Endothelial cell of umbilical vein (primary cell): ENCODE results near the gene PCSK6. TPM values are rescaled to one million over a fixed set of nuclear protein-coding genes. Genes with fewer than 3 reads are reported as not detected.

Experiments used
- BruUV-seq: library from RNA; stranded (reverse); fragments of 400-500 nt; replicated peaks from 2 replicates; lab custom pipeline; 2021; lab: Mats Ljungman, UMichigan
- CTCF ChIA-PET: fragments of 300-600, 350-600 bp; sonication (Branson Sonifier 250); formaldehyde crosslinking; loops from one replicate; lab custom pipeline; 2021; ENCODE audit warnings: antibody characterized with exemption, inconsistent platforms; lab: Charles Lee
- POLR2A ChIA-PET: fragments of 300-600, 350-600 bp; sonication (Branson Sonifier 250); formaldehyde crosslinking; loops from one replicate; lab custom pipeline; 2021; ENCODE audit warnings: antibody characterized with exemption, inconsistent platforms; lab: Charles Lee
- DNase-seq: peaks from one replicate; pipeline ENCODE4 v3.0.0-alpha.2; 2011; ENCODE audit warnings: low read depth, low spot score
- FAIRE-seq: peaks from 2 replicates; lab custom pipeline; 2011; peaks lifted over from hg19 to GRCh38; lab: Jason Lieb, UNC
- H2AFZ ChIP-seq: 2 replicates; pipeline ENCODE4 v1.6.0; 2012; ENCODE audit warnings: low read depth, low read length, control low read depth, inconsistent platforms
- H3K27ac ChIP-seq: 2 replicates; pipeline ENCODE4 v1.5.1; 2011; ENCODE audit warnings: low read depth, mild to moderate bottlenecking, control low read depth, low read length, moderate library complexity; ENCODE audit not compliant: insufficient read depth
- H3K27me3 ChIP-seq, 2 experiments: 2 replicates each; pipeline versions ENCODE4 v1.6.0 to v1.6.1; 2011; ENCODE audit warnings: low read length in 2 of 2, mixed read lengths in 1 of 2; ENCODE audit not compliant: control insufficient read depth in 2 of 2, insufficient read depth in 2 of 2
- H3K36me3 ChIP-seq, 2 experiments: 2 replicates in 1 of 2; 3 replicates in 1 of 2; pipeline ENCODE4 v1.5.1; 2011; ENCODE audit warnings: low read length in 2 of 2, mild to moderate bottlenecking in 1 of 2, moderate library complexity in 1 of 2; ENCODE audit not compliant: control insufficient read depth in 2 of 2, insufficient read depth in 2 of 2; ENCODE audit errors: extremely low read depth in 1 of 2
- H3K4me1 ChIP-seq: 3 replicates; pipeline ENCODE4 v1.5.1; 2011; ENCODE audit warnings: mild to moderate bottlenecking, low read length; ENCODE audit not compliant: control insufficient read depth, insufficient read depth; ENCODE audit errors: extremely low read depth
- H3K4me2 ChIP-seq: 2 replicates; pipeline ENCODE4 v1.6.1; 2011; ENCODE audit warnings: low read length, control low read depth, mixed read lengths; ENCODE audit not compliant: insufficient read depth
- H3K4me3 ChIP-seq, 3 experiments: fragments of 200-600 bp in 1 of 3; sonication (generic), shearing (Covaris generic) in 1 of 3; replicated peaks in 1 of 3; 2 replicates each; pipeline ENCODE4 v1.5.1; 2011 to 2016; ENCODE audit warnings: control low read depth in 3 of 3, low read length in 3 of 3, mild to moderate bottlenecking in 2 of 3, inconsistent platforms in 1 of 3, low read depth in 1 of 3, moderate library complexity in 1 of 3; ENCODE audit not compliant: insufficient read depth in 1 of 3
- H3K79me2 ChIP-seq: 2 replicates; pipeline ENCODE4 v1.6.0; 2012; ENCODE audit warnings: low read length, inconsistent platforms; ENCODE audit not compliant: control insufficient read depth, insufficient read depth
- H3K9ac ChIP-seq: replicated peaks from 2 replicates; pipeline ENCODE3; 2011; ENCODE audit warnings: low read length, control low read depth; ENCODE audit not compliant: insufficient read depth; ENCODE audit errors: extremely low read depth
- H3K9me1 ChIP-seq: replicated peaks from 3 replicates; pipeline ENCODE4 v1.6.0; 2011; ENCODE audit warnings: mild to moderate bottlenecking, low read length; ENCODE audit not compliant: control insufficient read depth, insufficient read depth; ENCODE audit errors: extremely low read depth
- H3K9me3 ChIP-seq: replicated peaks from 2 replicates; pipeline ENCODE4 v1.5.1; 2012; ENCODE audit warnings: low read length, inconsistent platforms; ENCODE audit not compliant: control insufficient read depth, insufficient read depth
- H4K20me1 ChIP-seq: replicated peaks from 2 replicates; pipeline ENCODE3; 2011; ENCODE audit warnings: mild to moderate bottlenecking, low read length; ENCODE audit not compliant: control insufficient read depth, insufficient read depth; ENCODE audit errors: extremely low read depth
- EZH2 ChIP-seq: IDR thresholded peaks from 2 replicates; pipeline ENCODE4 v1.6.1; 2012; ENCODE audit warnings: borderline replicate concordance, low read depth, mild to moderate bottlenecking, moderate library complexity, low read length, inconsistent platforms; ENCODE audit not compliant: severe bottlenecking
- FOS ChIP-seq: IDR thresholded peaks from 2 replicates; pipeline ENCODE4 v1.6.1; 2011; ENCODE audit warnings: mild to moderate bottlenecking, low read length, moderate library complexity, borderline replicate concordance; ENCODE audit not compliant: insufficient read depth
- GATA2 ChIP-seq: IDR thresholded peaks from 2 replicates; pipeline ENCODE4 v1.7.0; 2011; ENCODE audit warnings: low read depth, mild to moderate bottlenecking, moderate library complexity, mixed read lengths, low read length; ENCODE audit not compliant: insufficient read length, insufficient read depth
- JUN ChIP-seq: IDR thresholded peaks from 2 replicates; pipeline ENCODE4 v1.6.1; 2011; ENCODE audit warnings: borderline replicate concordance, low read depth; ENCODE audit not compliant: insufficient read length, insufficient read depth
- MYC ChIP-seq: IDR thresholded peaks from one replicate; pipeline ENCODE4 v1.6.1; 2011; ENCODE audit warnings: mild to moderate bottlenecking, low read depth, low read length
- POLR2A ChIP-seq: IDR thresholded peaks from 2 replicates; pipeline ENCODE4 v1.6.1; 2012; ENCODE audit warnings: low read depth, mild to moderate bottlenecking, control low read depth, low read length
- POLR2AphosphoS5 ChIP-seq: IDR thresholded peaks from 2 replicates; pipeline ENCODE4 v1.6.1; 2012; ENCODE audit warnings: low read depth, mild to moderate bottlenecking, control low read depth, low read length, moderate library complexity; ENCODE audit not compliant: insufficient read depth
- dilution Hi-C: fragments of 300-500 bp; cut with MboI; formaldehyde crosslinking; loops from one replicate; pipeline ENCODE4 v1.15.0; 2019; ENCODE audit warnings: low sequenced_read_pairs; ENCODE audit not compliant: extremely low pct_ligation_motif_present
- intact Hi-C: fragments of 100-400 bp; cut with micrococcal nuclease; formaldehyde crosslinking; loops from one replicate; pipeline ENCODE4 v1.10.0; 2022
- polyA plus RNA-seq, 4 experiments: library from polyadenylated mRNA; depleted of rRNA in 3 of 4; stranded (reverse) in 3 of 4; unstranded in 1 of 4; fragments of >200 nt; gene quantifications; 2 replicates each; pipeline versions ENCODE4 v1.2.1 to v1.2.3, GENCODE V29; 2011 to 2012; ENCODE audit warnings: missing spikeins in 1 of 4
- total RNA-seq: library from RNA; stranded (reverse); gene quantifications from 2 replicates; pipeline ENCODE4 v1.2.3, GENCODE V29; 2021
- TF ChIP-seq, protein P1 (sequence below): IDR thresholded peaks from 2 replicates; pipeline ENCODE4 v1.6.1; 2011; ENCODE audit not compliant: insufficient read depth, insufficient read length
- TF ChIP-seq, protein P2 (sequence below), 2 donors: IDR thresholded peaks; 1 replicate in 1 of 2; 2 replicates in 1 of 2; pipeline ENCODE4 v1.5.1; 2011; ENCODE audit warnings: low read length in 2 of 2, mild to moderate bottlenecking in 2 of 2, moderate library complexity in 2 of 2, control low read depth in 1 of 2, inconsistent platforms in 1 of 2, low read depth in 1 of 2; ENCODE audit not compliant: insufficient read depth in 1 of 2; ENCODE audit errors: extremely low read depth in 1 of 2

Gene PCSK6
- total and polyA plus RNA-seq, 2 donors (not counting 3 experiments of a cell fraction or from before 2014, with no cell fraction given) = 0.18 to 0.69 TPM

DNA sequence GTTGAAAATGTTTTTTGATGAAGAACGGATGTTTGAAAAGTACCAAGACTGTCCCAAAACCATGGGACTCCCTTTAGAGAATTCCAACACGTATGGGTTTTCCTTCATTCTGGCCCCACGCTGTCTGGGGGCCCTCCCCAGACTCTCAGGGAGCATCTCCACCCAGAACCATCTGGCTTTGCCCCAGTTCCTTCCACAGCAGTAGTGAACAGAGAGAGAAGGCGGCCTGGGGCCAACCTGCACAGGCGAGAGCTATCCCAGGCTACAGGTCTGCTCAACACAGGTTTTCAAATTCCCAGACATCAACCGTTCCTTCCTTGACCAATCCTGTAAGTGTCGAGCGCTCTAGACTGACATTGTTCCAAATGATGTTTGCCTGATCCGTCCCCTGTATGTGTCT is 101.9 kb downstream of the PCSK6 start:
- CTCF ChIA-PET = no interaction called here
- no peak overlapping the region for H3K4me2 ChIP-seq
- no peak overlapping the region for H3K4me3 ChIP-seq
- intact Hi-C loops (no loop called here), dilution Hi-C loops (no loop called here)
- no peak overlapping the region for H2AFZ ChIP-seq
- TF ChIP-seq GATA2 (no peak), POLR2A (no peak), FOS (no peak), JUN (no peak), MYC (no peak), POLR2AphosphoS5 (no peak), EZH2 (no peak)
- TF ChIP-seq, protein P1, sequence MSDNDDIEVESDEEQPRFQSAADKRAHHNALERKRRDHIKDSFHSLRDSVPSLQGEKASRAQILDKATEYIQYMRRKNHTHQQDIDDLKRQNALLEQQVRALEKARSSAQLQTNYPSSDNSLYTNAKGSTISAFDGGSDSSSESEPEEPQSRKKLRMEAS = no peak
- TF ChIP-seq, protein P2, sequence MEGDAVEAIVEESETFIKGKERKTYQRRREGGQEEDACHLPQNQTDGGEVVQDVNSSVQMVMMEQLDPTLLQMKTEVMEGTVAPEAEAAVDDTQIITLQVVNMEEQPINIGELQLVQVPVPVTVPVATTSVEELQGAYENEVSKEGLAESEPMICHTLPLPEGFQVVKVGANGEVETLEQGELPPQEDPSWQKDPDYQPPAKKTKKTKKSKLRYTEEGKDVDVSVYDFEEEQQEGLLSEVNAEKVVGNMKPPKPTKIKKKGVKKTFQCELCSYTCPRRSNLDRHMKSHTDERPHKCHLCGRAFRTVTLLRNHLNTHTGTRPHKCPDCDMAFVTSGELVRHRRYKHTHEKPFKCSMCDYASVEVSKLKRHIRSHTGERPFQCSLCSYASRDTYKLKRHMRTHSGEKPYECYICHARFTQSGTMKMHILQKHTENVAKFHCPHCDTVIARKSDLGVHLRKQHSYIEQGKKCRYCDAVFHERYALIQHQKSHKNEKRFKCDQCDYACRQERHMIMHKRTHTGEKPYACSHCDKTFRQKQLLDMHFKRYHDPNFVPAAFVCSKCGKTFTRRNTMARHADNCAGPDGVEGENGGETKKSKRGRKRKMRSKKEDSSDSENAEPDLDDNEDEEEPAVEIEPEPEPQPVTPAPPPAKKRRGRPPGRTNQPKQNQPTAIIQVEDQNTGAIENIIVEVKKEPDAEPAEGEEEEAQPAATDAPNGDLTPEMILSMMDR (IDR thresholded peaks at IDR 0.05; ENCODE audit: extremely low read depth in 1 of 2, insufficient read depth in 1 of 2, low read depth in 1 of 2, low read length in 2 of 2) = no peak
- H3K9me1 ChIP-seq = no peaks in the 10 kb centered on the region
- H3K9ac ChIP-seq = no peak overlapping the region
- DNase-seq (no peak), FAIRE-seq (no peak)
- no peaks in the 10 kb centered on the region for H3K9me3 ChIP-seq
- no peaks in the 10 kb centered on the region for H3K27me3 ChIP-seq
- no peaks in the 10 kb centered on the region for H4K20me1 ChIP-seq
- no peaks in the 10 kb centered on the region for H3K4me1 ChIP-seq
- H3K36me3 ChIP-seq = no peaks in the 10 kb centered on the region
- POLR2A ChIA-PET = no interaction called here
- H3K27ac ChIP-seq = no peak overlapping the region
- BruUV-seq = no TSS peak
- no peaks in the 10 kb centered on the region for H3K79me2 ChIP-seq
